Measurements from ENCODE around the gene ADRA2C.

GRCh38 chr4:3722446-3723231, 43.5 kb upstream of the ADRA2C start:
- no peak for TF ChIP-seq SUZ12 (IDR thresholded peaks at IDR 0.05; ENCODE audit: extremely low read depth, insufficient read depth, insufficient read length)
- TF ChIP-seq ZNF274 (IDR thresholded peaks at IDR 0.05; ENCODE audit: low read depth, low read length) = no peak
- no peak for TF ChIP-seq YY1 (IDR thresholded peaks at IDR 0.05; ENCODE audit: insufficient read depth, insufficient read length)
